ELR (cell line): ENCODE data around the gene FLII.

Experiments
- DNase-seq: peaks from one replicate; pipeline ENCODE4 v3.0.0-alpha.2; 2015; ENCODE audit warnings: low read depth

FLII gene

DNA sequence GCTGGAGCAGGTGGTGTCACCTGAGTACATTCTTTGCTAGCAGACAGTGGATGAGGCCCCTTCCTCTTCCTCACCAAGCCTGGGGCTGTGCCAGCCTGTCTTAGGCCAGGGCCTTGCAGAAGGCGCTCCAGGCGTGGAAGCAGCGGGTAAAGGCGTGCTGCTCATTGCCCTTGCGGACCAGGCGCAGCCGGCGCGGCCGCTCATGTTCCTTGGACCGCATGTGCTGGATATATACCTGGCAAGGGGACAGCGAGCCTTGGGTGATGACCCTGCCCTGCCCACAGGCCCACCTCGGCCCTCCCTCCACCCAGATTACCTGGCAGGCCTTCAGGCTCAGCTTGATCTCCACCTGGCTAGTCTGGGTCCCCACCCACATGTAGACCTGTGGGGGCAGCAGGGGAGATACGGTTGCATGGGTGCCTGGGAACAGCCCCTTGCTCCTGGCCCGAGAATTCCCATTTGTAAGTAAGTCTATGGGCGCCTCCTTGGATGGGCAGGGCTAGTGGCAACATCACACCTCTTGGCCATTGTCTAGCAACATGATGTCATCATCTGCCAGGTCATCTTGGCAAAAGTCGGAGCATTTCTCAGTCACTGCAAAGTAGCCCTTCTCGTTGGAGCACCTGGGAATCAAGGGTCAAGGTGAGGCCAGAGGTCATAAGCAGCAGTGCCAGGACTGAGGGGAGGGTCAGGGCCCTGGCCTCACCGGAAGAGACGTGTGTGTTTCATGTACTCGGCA is 13.3 kb downstream of the FLII start:
- DNase-seq = no peak

DNA sequence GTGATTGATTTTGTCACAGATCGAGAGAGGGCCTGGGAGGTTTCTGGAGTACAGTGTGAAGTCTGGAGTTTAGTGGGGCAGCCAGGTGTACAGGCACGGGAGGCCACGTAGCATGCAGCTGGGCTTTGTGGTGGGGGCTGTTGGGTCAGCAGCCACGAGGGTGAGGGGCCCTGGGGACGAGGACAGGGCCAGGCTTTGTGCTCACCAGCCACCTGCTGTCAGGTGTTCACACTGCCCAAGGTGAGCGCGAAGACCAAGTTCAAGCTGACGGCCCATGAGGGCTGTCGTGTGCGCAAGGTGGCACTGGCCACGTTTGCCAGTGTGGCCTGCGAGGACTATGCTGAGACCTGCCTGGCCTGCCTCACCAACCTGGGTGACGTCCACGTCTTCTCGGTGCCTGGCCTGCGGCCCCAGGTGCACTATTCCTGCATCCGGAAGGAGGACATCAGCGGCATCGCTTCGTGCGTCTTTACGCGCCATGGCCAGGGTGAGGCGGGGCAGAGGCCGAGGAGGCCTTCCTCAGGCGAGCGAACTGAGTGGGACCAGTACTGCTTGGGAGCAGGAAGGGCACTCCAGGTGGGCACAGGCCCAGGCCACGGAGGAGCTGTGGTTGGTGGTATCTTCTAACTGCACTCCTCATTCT is 17.2 kb downstream of the FLII start:
- no peak for DNase-seq

DNA sequence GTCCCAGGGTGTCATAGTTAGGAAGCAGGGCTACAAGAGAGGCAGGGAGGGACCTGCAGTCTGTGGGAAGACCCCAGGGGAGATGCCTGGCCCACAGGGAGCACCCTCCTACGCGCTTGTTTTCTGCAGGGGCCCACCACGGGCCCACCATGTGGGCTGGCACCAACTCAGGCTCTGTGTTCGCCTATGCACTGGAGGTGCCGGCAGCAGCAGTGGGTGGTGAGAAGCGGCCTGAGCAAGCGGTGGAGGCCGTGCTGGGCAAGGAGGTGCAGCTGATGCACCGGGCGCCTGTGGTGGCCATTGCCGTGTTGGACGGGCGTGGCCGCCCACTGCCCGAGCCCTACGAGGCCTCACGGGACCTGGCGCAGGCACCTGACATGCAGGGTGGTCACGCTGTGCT is 18.1 kb downstream of the FLII start:
- DNase-seq = no peak

DNA sequence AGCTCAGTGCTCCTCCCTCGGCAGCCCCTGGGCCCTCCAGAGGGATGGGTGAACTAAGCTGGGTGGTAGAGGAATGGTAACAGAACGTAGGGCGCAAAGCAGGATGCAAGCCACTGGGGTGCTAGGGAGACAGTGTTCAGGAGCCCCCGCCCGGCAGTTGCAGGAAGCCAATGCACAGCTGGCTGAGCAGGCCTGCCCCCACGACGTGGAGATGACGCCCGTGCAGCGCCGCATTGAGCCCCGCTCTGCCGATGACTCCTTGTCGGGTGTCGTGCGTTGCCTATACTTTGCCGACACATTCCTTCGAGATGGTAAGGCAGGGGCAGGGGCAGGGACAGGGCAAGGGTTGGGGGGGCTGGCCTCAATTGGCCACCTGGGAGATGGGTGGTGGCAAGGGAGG is 20.2 kb downstream of the FLII start:
- DNase-seq = no peak

DNA sequence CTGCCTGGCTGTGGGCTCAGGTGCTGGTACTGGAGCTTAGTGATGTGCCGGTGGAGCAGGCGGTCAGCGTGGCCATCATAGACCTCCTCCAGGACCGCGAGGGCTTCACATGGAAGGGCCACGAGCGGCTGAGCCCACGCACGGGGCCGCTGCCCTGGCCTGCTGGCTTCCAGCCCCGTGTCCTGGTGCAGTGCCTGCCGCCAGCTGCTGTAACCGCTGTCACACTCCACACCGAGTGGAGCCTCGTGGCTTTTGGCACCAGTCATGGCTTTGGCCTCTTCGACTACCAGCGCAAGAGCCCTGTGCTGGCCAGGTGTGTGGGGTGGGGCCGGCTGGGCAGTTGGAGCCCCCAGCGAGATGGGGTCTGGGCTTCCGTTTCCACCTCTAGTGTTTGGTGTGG is 21.1 kb downstream of the FLII start:
- no peak for DNase-seq

DNA sequence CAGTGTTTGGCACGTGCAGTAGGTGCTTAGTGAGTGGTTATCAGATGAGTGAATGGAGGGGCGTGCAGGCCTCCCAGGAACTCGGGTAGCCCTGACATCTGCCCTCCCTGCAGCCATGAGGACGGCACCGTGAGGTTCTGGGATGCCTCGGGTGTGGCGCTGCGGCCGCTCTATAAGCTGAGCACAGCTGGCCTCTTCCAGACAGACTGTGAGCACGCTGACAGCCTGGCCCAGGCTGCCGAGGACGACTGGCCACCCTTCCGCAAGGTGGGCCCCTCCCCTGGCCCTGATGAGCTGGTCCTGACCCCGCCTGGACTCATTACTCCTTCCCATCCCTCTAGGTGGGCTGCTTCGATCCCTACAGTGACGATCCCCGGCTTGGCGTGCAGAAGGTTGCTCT is 22.0 kb downstream of the FLII start:
- DNase-seq = no peak

DNA sequence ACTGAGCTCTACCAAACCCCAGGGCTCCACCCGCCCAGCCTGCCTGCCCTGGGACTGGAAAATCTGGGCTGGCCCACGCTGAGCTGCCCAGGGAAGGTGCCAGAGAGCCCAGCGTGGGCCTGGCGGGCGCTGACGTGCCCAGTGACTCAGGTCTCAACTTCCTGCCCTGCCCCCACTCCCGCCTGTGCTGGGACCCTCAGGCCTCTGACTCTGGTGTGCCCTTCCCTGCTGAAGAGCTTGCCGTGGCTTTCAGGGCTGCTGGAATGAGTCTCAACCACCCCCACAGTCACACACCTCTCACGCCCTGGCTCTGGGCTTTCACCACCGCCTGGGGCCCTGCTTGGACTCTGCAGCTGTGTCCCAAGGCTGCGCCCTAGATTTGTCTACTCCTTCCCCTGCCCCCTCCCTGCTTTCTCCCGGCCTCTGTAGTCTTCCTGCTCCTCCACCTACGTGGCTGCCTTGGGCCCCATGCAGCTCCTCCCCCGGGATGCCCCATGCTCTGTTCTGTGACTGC is 22.7 kb downstream of the FLII start:
- DNase-seq = peak; percentile 95

DNA sequence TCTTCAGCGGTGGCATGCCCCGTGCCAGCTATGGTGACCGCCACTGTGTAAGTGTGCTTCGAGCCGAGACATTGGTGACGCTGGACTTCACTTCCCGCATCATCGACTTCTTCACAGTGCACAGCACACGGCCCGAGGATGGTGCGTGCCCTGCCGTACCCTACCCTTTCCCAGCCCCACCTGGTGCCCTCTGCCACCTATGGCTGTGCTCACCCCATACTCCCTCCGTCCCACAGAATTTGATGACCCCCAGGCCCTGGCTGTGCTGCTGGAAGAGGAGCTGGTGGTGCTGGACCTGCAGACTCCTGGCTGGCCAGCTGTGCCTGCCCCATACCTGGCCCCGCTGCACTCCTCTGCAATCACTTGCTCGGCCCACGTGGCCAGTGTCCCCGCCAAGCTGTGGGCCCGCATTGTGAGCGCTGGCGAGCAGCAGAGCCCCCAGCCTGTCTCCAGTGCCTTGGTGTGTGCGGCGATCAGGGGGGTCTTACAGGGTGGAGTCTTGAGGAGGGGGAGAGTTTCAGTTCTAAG is 23.6 kb downstream of the FLII start:
- no peak for DNase-seq

DNA sequence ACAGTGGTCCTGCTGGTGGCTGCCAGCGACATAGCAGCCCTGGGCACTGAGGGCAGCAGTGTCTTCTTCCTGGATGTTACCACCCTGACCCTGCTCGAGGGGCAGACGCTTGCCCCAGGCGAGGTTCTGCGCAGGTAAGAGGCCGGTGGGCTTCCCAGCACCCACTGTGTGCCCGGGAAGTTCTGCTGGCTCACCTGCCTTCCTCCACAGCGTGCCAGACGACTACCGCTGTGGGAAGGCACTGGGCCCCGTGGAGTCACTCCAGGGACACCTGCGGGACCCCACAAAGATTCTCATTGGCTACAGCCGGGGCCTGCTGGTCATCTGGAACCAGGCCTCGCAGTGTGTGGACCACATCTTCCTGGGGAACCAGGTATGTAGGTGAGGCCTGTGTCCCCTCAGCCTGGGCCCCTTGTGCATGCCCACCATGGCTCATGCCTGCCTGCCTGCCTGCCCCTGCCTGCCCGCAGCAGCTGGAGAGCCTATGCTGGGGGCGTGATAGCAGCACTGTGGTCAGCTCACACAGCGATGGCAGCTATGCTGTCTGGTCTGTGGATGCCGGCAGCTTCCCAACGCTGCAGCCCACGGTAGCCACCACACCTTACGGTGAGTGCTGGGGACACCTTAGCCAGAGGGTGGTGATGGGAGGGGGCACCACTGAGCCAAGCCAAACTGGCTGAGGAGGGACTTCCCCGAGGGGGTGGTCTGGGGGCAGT is 24.6 kb downstream of the FLII start:
- DNase-seq = no peak

DNA sequence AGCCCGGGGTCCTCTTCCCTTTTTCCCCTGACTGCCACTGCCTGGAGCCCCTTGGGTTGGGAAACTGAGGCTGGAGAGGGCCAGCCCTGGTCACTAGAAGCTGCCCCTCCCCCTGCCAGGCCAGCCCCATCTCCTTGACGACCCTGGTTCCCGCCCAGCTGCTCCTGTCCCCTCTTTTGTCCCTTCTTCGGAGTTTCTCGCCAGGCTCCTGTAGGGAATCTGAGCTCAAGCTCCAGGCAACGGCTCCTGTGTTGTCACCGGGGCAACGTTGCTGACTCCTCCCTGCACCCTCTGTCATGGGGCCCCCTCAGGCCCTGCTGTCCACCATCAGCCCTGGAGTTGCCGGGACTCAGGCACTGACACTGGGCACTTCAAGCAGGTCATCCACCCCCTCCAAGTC is 27.4 kb downstream of the FLII start:
- no peak for DNase-seq

DNA sequence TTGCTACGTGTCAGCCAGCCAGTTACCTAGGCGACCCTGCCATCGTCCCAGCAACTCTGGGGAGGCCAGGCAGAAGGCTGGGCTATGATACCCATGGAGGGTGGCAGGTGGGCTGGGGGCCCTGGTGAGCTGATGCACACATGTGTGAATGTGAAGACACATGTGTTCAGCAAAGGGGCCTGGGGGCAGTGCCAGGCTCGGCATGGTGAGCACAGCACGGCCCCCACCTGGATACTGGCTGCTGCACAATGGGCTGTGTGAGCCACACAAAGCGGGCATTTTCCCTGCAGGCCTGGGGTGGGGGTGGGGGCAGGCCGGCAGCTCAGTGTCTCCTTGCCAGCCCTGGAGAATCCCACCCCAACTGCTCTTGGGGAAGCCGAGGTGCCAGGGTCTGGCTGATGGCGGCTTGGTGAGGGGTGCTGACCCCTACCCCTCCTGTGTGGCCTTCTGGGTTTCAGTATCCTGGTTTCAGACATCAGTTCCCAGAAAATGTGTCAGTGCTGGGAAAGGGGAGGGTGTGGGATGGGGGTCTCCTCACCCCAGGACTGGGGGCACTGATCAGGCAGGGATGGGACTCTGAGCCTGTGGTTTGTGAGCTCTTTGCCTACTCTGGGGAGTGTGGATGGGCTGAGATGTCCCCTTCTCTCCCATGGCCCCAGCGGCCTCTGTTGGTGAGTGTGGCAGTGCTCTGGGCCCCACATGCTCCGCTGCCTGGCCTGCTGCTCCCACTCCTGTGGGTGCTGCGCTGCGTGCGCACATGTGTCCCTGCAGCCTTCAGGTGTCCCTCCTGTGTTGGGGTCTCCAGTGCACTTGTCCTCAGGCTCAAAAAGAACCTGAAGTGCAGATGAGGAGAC is 28.0 kb downstream of the FLII start:
- DNase-seq = no peak

DNA sequence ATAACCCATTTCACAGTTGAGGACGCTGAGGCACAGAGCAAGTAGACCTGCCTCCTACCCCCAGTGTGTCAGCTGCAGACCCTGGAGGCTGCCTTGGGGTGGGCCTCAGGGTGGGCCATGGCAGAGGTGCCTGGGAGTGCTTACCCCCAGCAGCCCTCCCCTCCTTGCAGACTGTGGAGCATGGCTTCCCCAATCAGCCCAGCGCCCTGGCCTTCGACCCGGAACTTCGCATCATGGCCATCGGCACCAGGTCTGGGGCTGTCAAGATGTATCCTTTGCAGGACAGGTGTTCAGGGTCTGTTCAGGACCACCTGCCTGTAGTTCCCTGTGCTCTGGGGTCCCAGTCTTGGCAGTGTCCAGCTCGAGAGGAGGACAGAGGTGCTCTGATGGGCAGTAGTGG is 28.8 kb downstream of the FLII start:
- DNase-seq = no peak

DNA sequence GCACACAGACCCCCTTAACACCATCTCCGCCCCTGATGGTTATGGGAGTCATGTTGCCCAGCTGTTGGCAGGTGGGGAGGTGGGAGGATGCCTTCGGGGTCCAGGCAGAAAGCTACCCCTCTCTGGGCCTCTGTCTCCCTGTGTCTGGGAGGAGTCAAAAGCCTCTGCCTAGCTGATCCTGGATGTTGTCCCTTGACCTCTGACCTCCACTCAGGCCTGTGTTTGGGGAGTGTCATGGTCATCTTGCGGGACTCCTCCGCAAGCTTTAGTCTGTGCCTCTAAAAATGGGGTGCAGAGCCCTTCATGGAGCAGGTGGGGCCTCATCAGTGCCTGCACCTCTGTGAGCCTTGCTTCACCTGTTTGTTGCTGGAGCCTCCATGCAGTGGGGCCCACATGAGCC is 29.3 kb downstream of the FLII start:
- no peak for DNase-seq

DNA sequence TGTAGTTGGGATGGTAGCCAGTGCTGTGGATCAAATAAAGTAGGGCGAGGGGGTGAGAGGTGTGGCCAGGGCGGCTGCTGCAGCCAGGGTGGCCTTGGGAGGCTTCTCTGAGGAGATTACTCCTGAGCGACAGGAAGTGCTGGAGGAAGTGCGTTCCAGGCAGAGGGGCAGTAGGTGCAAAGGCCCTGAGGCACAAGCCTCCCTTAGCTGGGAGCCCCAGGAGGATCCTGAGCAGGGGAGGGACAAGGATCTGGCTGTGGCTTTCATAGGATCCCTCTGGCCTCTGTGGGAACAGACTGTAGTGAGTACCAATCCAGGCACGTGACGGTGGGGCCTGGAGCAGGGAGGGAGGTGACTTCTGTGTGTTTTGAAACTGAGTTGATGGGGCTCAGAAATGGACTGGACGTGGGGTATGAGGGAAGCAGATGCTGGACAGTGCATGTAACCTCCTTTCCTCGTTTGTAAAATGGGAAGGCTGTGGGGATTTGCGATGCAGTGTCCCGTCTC is 30.3 kb downstream of the FLII start:
- DNase-seq = no peak

DNA sequence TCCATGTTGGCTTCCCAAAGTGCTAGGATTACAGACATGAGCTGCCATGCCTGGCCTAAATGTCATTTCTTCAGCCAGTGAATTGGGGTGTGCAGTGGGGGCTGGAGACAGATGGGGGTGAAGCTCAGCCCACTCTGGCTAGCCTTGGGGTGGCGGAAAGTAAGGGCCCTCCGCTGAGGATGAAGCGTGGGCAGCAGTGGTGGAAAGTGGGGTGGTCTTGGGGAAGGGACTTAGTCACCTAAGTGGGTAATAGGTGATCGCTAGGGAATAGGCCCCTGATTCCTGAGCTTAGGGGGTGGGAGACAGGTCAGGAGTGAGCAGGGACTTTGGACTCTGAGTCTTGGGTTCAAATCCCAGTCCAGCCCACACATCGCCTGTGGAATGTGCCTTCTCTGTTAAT is 30.9 kb downstream of the FLII start:
- no peak for DNase-seq

DNA sequence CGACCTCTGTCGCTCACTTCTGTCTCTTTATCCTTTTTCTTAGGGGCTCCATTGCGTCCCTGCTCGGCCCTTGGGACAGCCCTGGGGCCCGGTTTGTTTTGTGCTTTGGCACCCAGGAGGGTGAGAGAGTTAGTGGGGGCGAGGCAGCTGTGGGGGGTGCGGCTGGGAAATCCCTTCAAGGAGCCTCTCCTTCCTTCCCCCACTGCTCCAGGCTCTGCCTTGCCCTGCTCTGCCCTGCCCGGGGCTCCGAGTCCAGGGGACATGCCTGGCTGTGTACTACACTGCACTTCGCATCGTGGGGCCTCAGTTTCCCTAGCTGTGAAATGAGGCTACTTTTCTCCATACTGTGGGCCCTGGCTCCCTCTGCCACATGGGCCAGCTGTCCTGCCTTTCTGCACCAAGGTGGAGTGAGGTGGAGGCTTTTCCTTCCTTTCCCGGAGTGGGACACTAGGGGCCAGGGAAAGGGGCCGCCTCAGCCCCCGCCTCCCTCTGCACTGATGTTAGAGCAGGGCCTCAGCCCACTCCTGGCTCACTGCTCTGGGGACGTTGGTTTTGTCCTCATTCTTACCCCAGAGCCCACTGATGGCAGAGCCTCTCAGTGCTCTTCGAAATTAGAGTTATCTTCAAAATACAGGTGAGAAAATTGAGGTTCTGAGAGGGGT is 32.1 kb downstream of the FLII start:
- DNase-seq = peak; percentile 36

DNA sequence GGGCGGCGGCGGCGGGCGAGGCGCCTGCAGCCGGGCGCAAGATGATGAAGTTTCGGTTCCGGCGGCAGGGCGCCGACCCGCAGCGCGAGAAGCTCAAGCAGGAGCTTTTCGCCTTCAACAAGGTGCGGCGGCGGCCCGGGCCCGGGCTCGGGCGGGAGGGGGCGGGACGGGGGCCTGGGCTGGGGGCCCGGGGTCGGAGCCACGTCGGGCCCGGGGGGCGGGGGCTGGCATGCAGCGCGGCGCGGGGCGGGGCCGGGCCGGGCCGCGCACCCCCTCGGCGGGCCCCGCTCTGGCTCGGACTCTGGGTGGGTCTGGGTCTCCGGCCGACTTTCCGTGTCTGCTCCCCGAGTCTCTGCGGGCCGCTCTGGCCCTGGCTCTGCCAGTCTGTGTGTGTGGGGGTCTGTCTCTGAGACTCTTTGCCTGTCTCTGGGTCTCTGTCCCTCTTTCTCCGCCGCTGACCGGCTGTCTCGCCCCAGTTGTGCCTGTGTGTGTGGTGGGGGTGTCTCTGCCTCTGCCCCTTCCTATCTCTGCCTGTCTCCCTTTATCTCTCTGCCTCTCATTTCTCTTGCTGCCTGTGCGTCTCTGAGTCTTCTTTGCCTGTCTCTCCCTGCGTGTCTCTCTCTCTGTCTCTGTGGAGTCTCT is 32.8 kb downstream of the FLII start:
- DNase-seq = no peak

DNA sequence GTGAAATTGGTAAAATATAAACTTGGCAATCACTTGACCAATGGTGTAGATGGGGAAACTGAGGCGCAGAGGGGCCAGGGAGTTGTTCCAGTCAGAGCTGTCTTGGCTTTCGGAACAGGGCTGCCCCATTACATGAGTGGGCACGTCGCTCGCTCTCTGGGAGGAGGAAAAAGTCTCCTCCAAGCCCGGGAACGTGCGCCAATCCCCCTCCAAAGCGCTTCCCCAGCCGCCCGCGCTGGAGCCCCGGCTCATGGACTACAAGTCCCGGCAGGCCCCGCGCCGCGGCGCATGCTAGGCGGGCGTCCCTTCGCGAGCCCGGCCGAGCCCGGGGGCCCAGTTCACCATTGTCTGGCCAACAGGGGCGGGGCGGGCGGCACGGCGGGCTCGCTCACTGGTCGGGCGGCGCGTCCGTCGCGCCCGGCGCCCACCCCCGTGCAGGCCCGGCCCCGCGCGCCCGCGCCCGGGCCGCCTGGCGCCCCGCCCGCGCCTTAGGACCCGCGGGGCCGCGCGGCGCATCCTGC is 33.4 kb downstream of the FLII start, which contains the start of gene LLGL1:
Gene LLGL1, plus strand, starts transcription at position 515 of the 521 bp plus-strand sequence. CDS start 48 bp downstream, outside the sequence.
- DNase-seq = peak; percentile 97

DNA sequence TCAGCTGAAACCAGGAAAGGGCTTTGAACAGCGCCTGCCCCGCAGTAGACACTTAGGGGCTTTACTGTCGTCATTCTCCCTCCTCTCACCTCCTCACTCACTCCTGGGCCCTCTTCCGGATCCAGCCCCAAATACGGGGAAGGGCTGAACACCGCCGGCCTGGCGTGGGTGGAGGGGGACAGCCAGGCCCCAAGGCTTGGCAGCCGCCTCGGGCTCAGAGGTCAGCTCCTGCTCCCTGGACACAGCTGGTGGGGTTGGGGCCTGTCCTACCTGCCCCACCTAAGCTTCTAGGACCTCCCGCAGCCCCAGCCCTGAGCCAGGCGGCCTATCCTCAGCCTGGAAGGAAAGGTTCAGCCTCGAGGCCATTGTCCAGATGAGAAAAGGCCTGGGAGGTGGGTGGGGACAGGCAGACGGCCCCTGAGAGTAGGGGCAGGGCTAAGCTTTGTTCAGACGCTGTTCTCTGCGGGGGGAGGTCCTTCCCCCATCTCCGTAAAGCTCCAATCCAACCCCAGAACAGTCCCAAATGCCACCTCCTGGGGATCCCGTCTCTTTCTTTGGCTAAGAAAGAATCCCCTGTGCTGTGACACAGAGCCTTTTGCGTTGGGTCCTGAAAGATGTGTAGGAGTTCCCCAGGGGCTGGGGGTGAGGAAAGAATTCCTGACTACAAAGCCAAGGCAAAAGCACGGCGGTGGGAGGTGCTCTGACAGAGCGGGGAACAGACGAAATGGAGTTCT is 34.0 kb downstream of the FLII start:
- DNase-seq = peak; percentile 59

DNA sequence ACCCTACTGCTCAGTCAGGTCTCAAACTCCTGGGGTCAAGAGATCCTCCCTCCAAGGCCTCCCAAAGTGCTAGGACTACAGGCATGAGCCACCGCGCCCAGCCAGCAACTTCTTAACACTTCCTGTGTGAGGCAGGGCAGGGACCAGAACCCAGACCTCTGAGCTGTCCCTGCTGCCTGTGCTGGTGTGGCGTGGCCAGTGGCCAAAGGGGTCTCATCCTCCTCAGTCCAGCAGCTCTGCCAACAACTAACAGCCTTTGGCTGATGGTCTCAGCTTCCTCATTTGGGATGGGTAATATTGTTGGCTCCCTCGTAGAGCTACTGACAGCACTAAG is 34.5 kb downstream of the FLII start:
- peak; percentile 33 for DNase-seq
